ENCODE data around the gene DLGAP1.

The DLGAP1 gene

DNA sequence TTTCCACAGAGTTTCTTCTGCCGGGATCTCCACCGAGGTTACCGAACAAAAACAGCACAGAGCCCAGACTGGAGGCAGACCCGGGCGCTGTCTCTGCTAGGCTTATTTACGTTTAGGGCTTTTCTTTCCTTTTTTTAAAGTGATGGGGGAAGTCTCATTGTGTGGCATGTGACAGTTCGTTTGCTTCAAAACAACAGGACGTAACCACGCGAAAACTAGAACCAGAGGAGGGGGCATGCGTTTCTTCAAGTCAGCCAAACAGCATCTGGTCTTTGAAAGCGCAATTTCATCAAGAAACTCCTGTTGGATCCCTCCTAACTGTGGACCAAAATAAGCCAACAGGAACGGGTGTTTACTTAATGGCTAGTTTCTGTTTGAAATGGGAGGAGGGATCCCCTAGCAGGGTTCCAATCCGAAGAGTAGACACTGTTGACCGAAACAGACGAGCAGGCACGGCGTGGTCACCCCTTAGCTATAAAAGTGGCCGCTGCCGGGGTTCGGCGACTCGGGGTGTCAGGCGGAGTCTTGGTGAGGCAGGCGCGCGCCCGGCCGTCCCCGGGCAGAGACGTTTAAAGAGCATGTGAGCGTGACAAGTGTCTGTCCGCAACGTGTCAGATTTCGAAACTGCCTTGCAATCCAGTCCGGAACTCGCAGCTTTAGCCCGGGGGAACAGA, 1006.1 kb downstream of the DLGAP1 start (continued):
- TF ChIP-seq TCF7L2 (IDR thresholded peaks at IDR 0.05; ENCODE audit: borderline replicate concordance, low read depth, low read length) (no peak), ZNF341 (tag by site-specific recombination; IDR thresholded peaks at IDR 0.05; ENCODE audit: low read depth) (no peak), ZFP41 (tag by site-specific recombination; IDR thresholded peaks at IDR 0.05; ENCODE audit: borderline replicate concordance) (no peak), WT1 (tag by site-specific recombination; IDR thresholded peaks at IDR 0.05) (no peak), ZNF621 (tag by site-specific recombination; IDR thresholded peaks at IDR 0.05) (no peak)
- TF ChIP-seq, protein P1, sequence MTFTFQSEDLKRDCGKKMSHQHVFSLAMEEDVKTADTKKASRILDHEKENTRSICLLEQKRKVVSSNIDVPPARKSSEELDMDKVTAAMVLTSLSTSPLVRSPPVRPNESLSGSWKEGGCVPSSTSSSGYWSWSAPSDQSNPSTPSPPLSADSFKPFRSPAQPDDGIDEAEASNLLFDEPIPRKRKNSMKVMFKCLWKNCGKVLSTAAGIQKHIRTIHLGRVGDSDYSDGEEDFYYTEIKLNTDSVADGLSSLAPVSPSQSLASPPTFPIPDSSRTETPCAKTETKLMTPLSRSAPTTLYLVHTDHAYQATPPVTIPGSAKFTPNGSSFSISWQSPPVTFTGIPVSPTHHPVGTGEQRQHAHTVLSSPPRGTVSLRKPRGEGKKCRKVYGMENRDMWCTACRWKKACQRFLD (tag by site-specific recombination; IDR thresholded peaks at IDR 0.05) = no peak

DNA sequence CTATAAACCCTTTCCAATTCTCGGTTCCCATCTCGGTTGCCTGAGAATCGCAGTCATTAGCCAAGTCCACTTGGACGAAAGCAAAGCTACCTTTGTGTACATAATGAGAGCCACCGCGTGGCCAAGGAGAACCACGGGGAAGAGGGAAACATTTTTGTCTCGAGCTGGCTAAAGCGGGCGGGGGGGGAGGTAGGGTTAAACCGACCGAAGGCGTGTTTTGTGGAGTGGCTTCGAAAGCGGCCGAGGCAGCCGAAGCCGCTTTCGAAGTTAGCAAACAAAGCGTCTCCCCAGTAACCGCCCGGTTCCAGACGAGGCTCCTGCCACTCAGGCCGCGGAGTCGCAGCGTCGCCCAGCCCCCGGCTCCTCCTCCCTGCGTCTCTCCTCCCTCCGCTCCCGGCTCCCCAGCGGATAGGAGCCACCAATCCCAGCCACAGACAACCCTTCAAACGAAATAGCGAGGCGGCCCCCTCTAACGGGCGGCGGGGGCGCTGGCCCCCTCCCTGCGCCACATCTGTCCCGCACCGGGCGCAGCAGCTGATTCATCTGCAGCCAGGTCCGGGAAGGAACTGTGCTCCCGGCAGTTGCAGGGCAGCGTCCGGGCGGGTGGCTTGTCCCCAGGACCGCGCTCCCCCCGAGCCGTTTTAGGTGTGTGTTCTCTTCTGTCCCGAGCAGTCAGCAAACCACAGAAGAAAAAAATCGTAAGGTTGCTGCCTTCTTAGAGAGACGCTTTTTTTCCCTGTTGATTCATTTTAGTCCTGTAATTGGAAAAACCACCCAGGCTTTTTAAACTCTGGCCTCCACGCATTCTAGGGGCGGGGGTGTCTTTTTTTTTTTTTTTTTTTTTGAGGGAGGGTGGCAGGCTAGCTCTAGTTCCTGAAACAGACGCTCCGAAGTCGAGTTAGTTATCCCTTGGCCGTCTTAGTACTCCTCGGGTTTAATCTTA, 1006.9 kb downstream of the DLGAP1 start:
- peak overlapping the region; percentile 98 for H3K27ac ChIP-seq (ENCODE audit: extremely low read depth, low read depth, low read length)
- H3K4me3 ChIP-seq (ENCODE audit: low read depth, low read length) = peak overlapping the region; percentile 56
- CTCF ChIA-PET = interaction anchor here (0.6 to 3.4 kb wide), 10 partner anchors 36 to 218 kb away, joined by 3 to 18 read pairs (median 3); no protein-coding TSS in a partner anchor
- H3K4me1 ChIP-seq (ENCODE audit: control insufficient read depth, insufficient read depth, low read length) = peaks cover 5% of the 10 kb centered on the region
- H3K36me3 ChIP-seq (ENCODE audit: control insufficient read depth in 2 of 2, insufficient read depth in 1 of 2, low read length in 2 of 2) = no peaks in the 10 kb centered on the region
- POLR2A ChIA-PET = interaction anchor here (0.5 to 4.0 kb wide), 27 partner anchors 15 to 218 kb away, joined by 3 to 31 read pairs (median 5); partner anchors contain the start of gene MYL12A
- no peaks in the 10 kb centered on the region for H3K9me3 ChIP-seq (ENCODE audit: control insufficient read depth, insufficient read depth, low read depth, low read length)
- TF ChIP-seq, protein P2, sequence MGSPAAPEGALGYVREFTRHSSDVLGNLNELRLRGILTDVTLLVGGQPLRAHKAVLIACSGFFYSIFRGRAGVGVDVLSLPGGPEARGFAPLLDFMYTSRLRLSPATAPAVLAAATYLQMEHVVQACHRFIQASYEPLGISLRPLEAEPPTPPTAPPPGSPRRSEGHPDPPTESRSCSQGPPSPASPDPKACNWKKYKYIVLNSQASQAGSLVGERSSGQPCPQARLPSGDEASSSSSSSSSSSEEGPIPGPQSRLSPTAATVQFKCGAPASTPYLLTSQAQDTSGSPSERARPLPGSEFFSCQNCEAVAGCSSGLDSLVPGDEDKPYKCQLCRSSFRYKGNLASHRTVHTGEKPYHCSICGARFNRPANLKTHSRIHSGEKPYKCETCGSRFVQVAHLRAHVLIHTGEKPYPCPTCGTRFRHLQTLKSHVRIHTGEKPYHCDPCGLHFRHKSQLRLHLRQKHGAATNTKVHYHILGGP (tag by site-specific recombination; IDR thresholded peaks at IDR 0.05) = peak; percentile 60
- TF ChIP-seq ZNF239 (tag by site-specific recombination; IDR thresholded peaks at IDR 0.05) = no peak
- TF ChIP-seq ZNF10 (tag by site-specific recombination; IDR thresholded peaks at IDR 0.05) = peak; percentile 59; the same call in 1 of the 2 replicates
- TF ChIP-seq PRDM1 (tag by site-specific recombination; IDR thresholded peaks at IDR 0.05) = no peak
- TF ChIP-seq, protein P3, sequence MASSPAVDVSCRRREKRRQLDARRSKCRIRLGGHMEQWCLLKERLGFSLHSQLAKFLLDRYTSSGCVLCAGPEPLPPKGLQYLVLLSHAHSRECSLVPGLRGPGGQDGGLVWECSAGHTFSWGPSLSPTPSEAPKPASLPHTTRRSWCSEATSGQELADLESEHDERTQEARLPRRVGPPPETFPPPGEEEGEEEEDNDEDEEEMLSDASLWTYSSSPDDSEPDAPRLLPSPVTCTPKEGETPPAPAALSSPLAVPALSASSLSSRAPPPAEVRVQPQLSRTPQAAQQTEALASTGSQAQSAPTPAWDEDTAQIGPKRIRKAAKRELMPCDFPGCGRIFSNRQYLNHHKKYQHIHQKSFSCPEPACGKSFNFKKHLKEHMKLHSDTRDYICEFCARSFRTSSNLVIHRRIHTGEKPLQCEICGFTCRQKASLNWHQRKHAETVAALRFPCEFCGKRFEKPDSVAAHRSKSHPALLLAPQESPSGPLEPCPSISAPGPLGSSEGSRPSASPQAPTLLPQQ (tag by site-specific recombination; IDR thresholded peaks at IDR 0.05) = peak; percentile 36; the same call in 1 of the 2 replicates
- TF ChIP-seq ZNF791 (tag by site-specific recombination; IDR thresholded peaks at IDR 0.05) = no peak
- TF ChIP-seq YY1 (tag by site-specific recombination; IDR thresholded peaks at IDR 0.05) = no peak
- no peak for TF ChIP-seq ZNF324 (tag by site-specific recombination; IDR thresholded peaks at IDR 0.05)
- TF ChIP-seq, protein P4, sequence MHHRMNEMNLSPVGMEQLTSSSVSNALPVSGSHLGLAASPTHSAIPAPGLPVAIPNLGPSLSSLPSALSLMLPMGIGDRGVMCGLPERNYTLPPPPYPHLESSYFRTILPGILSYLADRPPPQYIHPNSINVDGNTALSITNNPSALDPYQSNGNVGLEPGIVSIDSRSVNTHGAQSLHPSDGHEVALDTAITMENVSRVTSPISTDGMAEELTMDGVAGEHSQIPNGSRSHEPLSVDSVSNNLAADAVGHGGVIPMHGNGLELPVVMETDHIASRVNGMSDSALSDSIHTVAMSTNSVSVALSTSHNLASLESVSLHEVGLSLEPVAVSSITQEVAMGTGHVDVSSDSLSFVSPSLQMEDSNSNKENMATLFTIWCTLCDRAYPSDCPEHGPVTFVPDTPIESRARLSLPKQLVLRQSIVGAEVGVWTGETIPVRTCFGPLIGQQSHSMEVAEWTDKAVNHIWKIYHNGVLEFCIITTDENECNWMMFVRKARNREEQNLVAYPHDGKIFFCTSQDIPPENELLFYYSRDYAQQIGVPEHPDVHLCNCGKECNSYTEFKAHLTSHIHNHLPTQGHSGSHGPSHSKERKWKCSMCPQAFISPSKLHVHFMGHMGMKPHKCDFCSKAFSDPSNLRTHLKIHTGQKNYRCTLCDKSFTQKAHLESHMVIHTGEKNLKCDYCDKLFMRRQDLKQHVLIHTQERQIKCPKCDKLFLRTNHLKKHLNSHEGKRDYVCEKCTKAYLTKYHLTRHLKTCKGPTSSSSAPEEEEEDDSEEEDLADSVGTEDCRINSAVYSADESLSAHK (tag by site-specific recombination; IDR thresholded peaks at IDR 0.05) = peak; percentile 75
- no peak for TF ChIP-seq ZNF112 (tag by site-specific recombination; IDR thresholded peaks at IDR 0.05)
- TF ChIP-seq, protein P5, sequence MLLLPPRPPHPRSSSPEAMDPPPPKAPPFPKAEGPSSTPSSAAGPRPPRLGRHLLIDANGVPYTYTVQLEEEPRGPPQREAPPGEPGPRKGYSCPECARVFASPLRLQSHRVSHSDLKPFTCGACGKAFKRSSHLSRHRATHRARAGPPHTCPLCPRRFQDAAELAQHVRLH (tag by site-specific recombination; IDR thresholded peaks at IDR 0.05) = no peak
- TF ChIP-seq SETDB1 (IDR thresholded peaks at IDR 0.05; ENCODE audit: insufficient read length, low read length) = no peak
- peak; percentile 93 for TF ChIP-seq SP2 (tag by site-specific recombination; IDR thresholded peaks at IDR 0.05)
- TF ChIP-seq REPIN1 (tag by site-specific recombination; IDR thresholded peaks at IDR 0.05; ENCODE audit: low read depth) = no peak
- TF ChIP-seq, protein P6, sequence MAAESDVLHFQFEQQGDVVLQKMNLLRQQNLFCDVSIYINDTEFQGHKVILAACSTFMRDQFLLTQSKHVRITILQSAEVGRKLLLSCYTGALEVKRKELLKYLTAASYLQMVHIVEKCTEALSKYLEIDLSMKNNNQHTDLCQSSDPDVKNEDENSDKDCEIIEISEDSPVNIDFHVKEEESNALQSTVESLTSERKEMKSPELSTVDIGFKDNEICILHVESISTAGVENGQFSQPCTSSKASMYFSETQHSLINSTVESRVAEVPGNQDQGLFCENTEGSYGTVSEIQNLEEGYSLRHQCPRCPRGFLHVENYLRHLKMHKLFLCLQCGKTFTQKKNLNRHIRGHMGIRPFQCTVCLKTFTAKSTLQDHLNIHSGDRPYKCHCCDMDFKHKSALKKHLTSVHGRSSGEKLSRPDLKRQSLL (tag by site-specific recombination; IDR thresholded peaks at IDR 0.05) = no peak
- peak; percentile 30; the same call in 1 of the 2 replicates for TF ChIP-seq KLF9 (tag by site-specific recombination; IDR thresholded peaks at IDR 0.05; ENCODE audit: low read depth)
- TF ChIP-seq ZNF629 (tag by site-specific recombination; IDR thresholded peaks at IDR 0.05) = no peak; the same call in none of the 2 replicates
- TF ChIP-seq, protein P7, sequence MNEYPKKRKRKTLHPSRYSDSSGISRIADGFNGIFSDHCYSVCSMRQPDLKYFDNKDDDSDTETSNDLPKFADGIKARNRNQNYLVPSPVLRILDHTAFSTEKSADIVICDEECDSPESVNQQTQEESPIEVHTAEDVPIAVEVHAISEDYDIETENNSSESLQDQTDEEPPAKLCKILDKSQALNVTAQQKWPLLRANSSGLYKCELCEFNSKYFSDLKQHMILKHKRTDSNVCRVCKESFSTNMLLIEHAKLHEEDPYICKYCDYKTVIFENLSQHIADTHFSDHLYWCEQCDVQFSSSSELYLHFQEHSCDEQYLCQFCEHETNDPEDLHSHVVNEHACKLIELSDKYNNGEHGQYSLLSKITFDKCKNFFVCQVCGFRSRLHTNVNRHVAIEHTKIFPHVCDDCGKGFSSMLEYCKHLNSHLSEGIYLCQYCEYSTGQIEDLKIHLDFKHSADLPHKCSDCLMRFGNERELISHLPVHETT (tag by site-specific recombination; IDR thresholded peaks at IDR 0.05) = no peak
- no peak for TF ChIP-seq ZFP41 (tag by site-specific recombination; IDR thresholded peaks at IDR 0.05; ENCODE audit: borderline replicate concordance)
- TF ChIP-seq RBAK (tag by site-specific recombination; IDR thresholded peaks at IDR 0.05) = no peak
